ENCODE data around the gene NCOA7. TPM values are rescaled to one million over a fixed set of nuclear protein-coding genes. Genes with fewer than 3 reads are reported as not detected.
"Not testable (repeated sequence)": the region's sequence is repeated elsewhere in the genome, so short reads cannot be mapped to it uniquely, and the experiment has no call there.

NCOA7 gene
- total RNA-seq, 1 donor from 2014 or later: 26.2 TPM

DNA sequence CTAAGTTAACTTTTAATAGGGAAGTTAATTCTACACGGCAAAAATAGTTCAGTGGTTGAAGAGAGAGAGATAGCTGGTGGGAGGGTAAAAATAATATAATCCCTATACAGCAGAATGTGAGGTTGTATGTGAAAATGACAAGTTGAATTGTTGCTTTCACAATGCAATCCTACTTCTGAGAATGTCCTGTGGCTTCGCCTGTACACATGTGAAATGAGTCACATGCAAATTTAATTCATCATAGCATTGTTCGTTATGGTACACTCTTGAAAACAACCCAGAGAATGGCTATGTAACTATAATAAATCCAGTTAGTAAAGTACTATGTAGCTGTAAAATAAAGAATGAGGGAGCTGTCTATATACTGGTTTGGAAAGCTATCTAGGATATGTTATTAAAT, 119.8 kb downstream of the NCOA7 start:
- Mint-ChIP-seq H3K9me3 (ENCODE audit: unreplicated experiment) (no peaks in the 10 kb centered on the region), H3K27ac (ENCODE audit: unreplicated experiment) (no peak overlapping the region), H3K36me3 (ENCODE audit: low read depth, unreplicated experiment) (peaks cover 12% of the 10 kb centered on the region), H3K4me1 (ENCODE audit: unreplicated experiment) (peaks cover 6% of the 10 kb centered on the region), H3K4me3 (ENCODE audit: unreplicated experiment) (no peak overlapping the region), H3K27me3 (ENCODE audit: unreplicated experiment) (peaks cover 6% of the 10 kb centered on the region)
- no peak for DNase-seq (ENCODE audit: low spot score)
- TF ChIP-seq CTCF (IDR thresholded peaks at IDR 0.05; ENCODE audit: unreplicated experiment): no peak

GRCh38 chr6:125911051-125911451, 120.3 kb downstream of the NCOA7 start:
- H3K4me3 Mint-ChIP-seq (ENCODE audit: unreplicated experiment); H3K9me3 Mint-ChIP-seq (ENCODE audit: unreplicated experiment); H3K27me3 Mint-ChIP-seq (ENCODE audit: unreplicated experiment); H3K27ac Mint-ChIP-seq (ENCODE audit: unreplicated experiment); DNase-seq (ENCODE audit: low spot score); H3K4me1 Mint-ChIP-seq (ENCODE audit: unreplicated experiment): not testable (repeated sequence)
- H3K36me3 Mint-ChIP-seq (ENCODE audit: low read depth, unreplicated experiment): peaks cover 15% of the 10 kb centered on the region

DNA sequence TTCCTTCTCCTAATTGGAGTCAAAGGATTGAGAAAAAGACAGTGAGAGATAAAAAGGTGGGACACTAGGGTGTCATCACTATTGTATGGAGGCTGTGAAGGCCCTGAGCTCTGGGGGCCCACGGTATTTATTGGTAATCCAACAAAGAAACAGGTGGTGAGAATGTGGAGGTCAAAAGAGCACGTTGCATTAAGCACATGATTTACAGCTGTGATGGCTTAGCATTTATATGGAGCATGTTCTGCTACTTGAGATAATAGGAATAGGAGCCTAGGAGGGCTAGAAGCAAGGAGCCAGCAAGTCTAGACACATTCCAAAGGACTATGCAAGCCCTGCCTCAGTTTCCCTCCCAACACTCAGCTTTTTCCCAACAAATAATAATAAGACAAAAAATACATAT, 121.7 kb downstream of the NCOA7 start:
- H3K27me3 Mint-ChIP-seq (ENCODE audit: unreplicated experiment); DNase-seq (ENCODE audit: low spot score); H3K4me1 Mint-ChIP-seq (ENCODE audit: unreplicated experiment); H3K4me3 Mint-ChIP-seq (ENCODE audit: unreplicated experiment); H3K9me3 Mint-ChIP-seq (ENCODE audit: unreplicated experiment); H3K27ac Mint-ChIP-seq (ENCODE audit: unreplicated experiment): not testable (repeated sequence)
- peaks cover 26% of the 10 kb centered on the region for H3K36me3 Mint-ChIP-seq (ENCODE audit: low read depth, unreplicated experiment)

GRCh38 chr6:125913145-125913544, 122.4 kb downstream of the NCOA7 start:
- peaks cover 5% of the 10 kb centered on the region for H3K4me1 Mint-ChIP-seq (ENCODE audit: unreplicated experiment)
- no peak for DNase-seq (ENCODE audit: low spot score)
- H3K36me3 Mint-ChIP-seq (ENCODE audit: low read depth, unreplicated experiment): peaks cover 26% of the 10 kb centered on the region
- H3K27me3 Mint-ChIP-seq (ENCODE audit: unreplicated experiment): peaks cover 5% of the 10 kb centered on the region
- no peak overlapping the region for H3K27ac Mint-ChIP-seq (ENCODE audit: unreplicated experiment)
- H3K9me3 Mint-ChIP-seq (ENCODE audit: unreplicated experiment): no peaks in the 10 kb centered on the region
- TF ChIP-seq CTCF (IDR thresholded peaks at IDR 0.05; ENCODE audit: unreplicated experiment): no peak
- H3K4me3 Mint-ChIP-seq (ENCODE audit: unreplicated experiment): no peak overlapping the region

- no peaks in the 10 kb centered on the region for H3K9me3 Mint-ChIP-seq (ENCODE audit: unreplicated experiment)
- H3K4me3 Mint-ChIP-seq (ENCODE audit: unreplicated experiment): no peak overlapping the region
- peaks cover 4% of the 10 kb centered on the region for H3K27me3 Mint-ChIP-seq (ENCODE audit: unreplicated experiment)
- peaks cover 24% of the 10 kb centered on the region for H3K36me3 Mint-ChIP-seq (ENCODE audit: low read depth, unreplicated experiment)
- no peak overlapping the region for H3K27ac Mint-ChIP-seq (ENCODE audit: unreplicated experiment)
- no peak for TF ChIP-seq CTCF (IDR thresholded peaks at IDR 0.05; ENCODE audit: unreplicated experiment)
- H3K4me1 Mint-ChIP-seq (ENCODE audit: unreplicated experiment): peaks cover 12% of the 10 kb centered on the region
- no peak for DNase-seq (ENCODE audit: low spot score)
Observed at GRCh38 chr6:125913864-125914351, 123.1 kb downstream of the NCOA7 start.

DNA sequence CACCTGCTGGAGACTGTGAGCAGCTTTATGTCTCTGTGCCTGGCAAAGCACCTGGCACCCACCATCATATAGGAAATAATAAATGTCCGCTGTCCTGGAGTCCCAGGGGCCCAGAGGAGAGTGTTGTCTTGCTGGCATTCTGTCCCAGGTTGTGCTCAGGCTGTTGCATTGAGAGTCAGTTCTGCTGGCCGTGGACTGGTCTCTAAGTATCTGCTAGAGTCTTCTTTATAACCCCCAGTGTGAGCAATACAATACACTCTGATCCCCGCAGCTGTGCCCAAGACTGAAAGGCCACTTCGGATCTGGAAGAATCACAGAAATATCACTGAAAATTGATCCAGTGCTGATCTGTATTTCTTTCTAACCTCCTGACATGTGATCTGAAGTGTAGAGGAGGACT, 127.5 kb downstream of the NCOA7 start:
- no peak overlapping the region for H3K4me3 Mint-ChIP-seq (ENCODE audit: unreplicated experiment)
- peaks cover 17% of the 10 kb centered on the region for H3K4me1 Mint-ChIP-seq (ENCODE audit: unreplicated experiment)
- H3K36me3 Mint-ChIP-seq (ENCODE audit: low read depth, unreplicated experiment): peaks cover 32% of the 10 kb centered on the region
- peaks cover 2% of the 10 kb centered on the region for H3K27me3 Mint-ChIP-seq (ENCODE audit: unreplicated experiment)
- H3K9me3 Mint-ChIP-seq (ENCODE audit: unreplicated experiment): no peaks in the 10 kb centered on the region
- no peak for DNase-seq (ENCODE audit: low spot score)
- H3K27ac Mint-ChIP-seq (ENCODE audit: unreplicated experiment): no peak overlapping the region
- no peak for TF ChIP-seq CTCF (IDR thresholded peaks at IDR 0.05; ENCODE audit: unreplicated experiment)

All from endothelial cell (in vitro differentiated cells).